ENCODE data around the gene TAF6L.
A peak's percentile ranks its signal among the peaks of the same experiment; 100 is the strongest.
"Not testable (repeated sequence)": the region's sequence is repeated elsewhere in the genome, so short reads cannot be mapped to it uniquely, and the experiment has no call there.

The TAF6L gene, protein sequence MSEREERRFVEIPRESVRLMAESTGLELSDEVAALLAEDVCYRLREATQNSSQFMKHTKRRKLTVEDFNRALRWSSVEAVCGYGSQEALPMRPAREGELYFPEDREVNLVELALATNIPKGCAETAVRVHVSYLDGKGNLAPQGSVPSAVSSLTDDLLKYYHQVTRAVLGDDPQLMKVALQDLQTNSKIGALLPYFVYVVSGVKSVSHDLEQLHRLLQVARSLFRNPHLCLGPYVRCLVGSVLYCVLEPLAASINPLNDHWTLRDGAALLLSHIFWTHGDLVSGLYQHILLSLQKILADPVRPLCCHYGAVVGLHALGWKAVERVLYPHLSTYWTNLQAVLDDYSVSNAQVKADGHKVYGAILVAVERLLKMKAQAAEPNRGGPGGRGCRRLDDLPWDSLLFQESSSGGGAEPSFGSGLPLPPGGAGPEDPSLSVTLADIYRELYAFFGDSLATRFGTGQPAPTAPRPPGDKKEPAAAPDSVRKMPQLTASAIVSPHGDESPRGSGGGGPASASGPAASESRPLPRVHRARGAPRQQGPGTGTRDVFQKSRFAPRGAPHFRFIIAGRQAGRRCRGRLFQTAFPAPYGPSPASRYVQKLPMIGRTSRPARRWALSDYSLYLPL

DNA sequence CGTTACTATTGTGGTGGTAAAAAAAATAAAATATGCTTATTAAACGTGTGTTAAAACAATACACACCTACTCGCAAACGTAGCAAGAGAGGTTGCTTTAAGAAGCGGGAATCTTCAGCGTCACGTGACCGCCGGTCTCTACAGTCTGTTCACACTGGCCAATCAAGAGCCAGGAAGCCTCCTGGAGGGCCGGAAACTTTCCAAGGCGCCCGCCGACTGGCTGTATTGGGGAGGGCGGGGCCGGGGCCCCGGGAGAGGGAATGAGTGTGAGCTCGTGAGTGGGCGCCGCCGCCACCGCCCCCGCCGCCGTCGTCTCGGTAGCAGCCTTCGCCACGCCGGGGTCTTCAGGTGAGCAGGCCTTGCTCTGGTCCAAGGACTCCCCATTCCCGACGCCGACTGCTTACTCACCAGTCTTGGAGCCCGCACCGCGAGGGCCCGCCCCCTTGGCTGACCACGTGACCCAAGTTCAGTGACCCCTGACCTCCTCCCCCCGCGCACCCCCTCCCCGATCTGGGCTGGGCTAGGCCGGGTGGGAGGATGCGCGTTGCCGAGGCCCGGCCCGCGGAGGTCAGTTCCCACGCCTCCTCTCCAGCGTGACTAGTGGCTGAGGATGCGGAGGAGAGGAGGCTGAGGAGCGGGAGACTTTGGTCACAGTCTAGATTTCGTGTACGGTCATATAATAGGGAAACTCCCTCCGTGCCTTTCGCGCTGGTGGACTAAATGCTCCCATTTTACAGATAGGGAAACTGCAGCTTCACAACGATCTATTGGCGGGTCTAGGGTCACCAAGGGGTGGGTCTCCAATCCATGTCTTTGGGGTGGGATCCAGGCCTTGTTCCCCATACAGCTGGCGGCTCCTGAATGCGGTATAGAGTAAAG lies at the start of gene TAF6L:
TAF6L (plus strand) TSS at position 253 of the 878 bp plus-strand sequence. CDS start 4,388 bp downstream, outside the sequence.
- peak; percentile 97 for DNase-seq

DNA sequence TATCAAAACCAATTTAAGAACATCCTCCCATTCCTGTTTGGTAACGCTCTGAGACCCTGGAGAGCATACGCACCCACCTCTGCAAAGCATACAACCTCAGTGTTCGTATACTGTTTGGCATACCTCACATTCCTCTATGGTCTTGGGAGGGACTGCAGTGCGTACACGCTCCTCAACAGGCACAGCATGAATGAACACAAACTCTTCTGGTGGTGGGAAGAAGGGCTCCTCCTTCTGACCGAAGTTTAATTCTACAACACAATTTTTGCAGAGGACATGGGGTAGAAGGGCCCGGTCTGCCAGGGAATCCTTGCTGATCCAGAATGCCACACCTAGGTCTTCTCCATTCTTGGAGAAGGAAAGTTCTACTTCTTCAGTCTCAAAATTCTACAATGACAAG lies 49.2 kb upstream of the TAF6L start:
- DNase-seq: no peak

DNA sequence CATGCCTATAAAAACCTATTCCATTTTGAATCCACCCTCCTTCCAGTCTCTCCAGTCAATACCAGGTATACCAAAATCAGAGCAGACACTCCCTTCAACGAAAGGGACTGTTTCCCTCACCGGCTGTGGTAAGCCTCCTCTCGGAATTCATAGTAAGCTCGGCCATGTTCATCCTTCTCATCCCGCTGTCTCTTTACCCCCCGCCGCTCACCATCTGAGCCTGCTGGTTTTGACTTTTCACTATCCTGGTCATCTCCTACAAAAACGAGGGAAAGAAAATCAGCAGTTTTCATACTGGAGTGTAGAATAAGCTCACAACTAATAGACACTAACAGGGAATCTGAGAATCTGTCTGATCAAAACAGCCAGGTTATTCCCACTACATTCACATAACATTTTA lies 47.0 kb upstream of the TAF6L start:
- no peak for DNase-seq

DNA sequence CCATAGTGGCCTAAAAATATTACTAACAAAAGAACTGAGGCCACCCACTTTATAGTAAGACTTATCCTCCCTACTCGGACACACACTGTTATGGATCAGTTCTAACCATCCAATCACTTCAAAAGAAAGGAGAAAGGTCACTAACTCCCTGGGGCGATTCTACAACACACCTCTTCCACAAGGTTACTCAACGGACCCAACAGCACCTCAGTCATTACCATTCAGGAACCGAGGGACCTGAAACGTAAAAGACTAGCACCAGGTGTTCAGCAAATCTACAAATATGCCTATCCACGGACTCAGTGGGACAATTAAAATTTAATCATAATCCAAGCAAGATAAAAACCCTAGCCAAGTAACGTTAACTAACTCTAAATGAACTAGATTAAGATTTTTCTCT lies 45.5 kb upstream of the TAF6L start:
- no peak for DNase-seq

DNA sequence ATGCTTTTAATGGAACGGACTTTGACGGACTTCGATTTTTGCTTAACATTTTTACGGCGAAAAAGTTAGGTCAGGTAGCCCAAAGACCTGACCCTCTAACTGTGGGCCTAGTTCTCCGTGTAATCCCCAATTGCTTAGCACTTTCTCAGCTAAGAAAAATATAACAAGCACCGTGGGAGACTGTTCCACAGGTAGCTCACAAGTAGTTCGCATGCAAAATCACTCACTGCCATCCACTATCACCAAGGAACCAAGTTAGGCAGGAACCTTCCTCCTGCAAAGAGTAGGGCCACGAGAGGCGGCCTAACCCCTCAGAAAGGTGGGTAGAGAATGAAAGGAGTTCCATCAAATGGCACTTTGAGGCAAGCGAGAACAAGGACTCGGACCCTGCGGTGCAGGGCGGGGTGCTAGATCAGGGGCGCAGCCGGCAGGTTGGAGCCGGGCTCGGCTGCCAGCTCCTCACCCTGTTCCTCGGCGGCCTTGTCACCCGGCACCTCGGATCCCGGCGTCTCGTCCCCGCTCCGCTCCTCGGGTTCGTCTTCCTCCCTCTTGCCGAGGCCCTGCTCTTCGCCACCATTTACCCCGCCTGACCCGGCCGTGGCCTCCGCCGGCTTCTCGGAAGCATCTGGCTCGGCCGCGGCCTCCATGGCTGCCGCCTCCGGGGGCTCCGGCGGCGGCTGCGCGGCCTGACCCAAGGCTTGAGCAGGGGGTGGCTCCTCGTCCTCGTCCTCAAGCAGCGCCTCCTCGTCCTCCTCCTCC lies 44.9 kb upstream of the TAF6L start:
- DNase-seq: no peak

DNA sequence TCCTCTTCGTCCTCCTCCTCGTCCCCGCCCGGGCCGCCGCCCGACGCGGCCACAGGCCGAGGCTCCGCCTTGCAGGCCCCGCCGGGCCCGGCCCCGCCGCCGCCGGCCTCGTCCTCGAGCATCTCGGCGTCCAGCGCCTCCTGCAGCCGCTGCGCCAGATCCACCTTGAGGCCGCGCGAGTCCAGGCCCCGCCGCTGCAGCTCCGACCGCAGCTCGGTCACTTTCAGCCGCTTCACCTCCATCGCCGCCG lies 44.4 kb upstream of the TAF6L start:
- DNase-seq: no peak

DNA sequence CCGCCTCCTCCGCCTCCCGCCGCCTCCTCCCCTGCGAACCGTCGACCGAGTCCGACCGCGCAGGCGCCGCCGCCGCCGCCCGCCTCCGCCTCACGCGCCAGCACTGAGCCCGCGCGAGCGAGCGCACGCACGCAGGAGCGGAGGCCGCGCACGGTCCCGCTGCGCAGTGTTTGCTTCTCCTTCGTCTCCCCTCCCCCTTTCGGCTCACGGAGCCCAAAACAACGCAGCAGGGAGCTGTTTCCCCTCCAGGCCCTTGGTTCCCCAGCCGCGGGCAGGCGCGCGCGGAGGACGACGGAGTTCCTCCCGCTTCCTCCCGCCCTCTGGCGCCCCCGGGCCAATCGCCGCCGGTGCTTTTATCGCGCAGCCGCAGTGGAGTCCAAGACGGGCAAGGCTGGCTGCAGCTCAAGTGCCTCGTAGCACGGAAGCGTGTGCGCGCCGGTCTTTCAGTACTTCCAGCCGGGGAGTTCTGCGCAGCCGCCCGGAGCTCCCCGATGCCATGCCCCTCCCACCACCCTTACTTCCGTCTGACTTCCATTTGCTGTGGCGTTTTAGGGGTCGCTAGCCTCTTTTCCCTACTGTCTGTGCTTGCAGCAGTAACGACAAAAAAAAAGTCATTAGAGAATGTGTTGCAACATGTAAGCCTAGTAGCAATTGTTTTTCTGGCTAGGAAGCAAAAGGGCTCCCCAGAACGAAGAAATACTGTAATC lies 43.9 kb upstream of the TAF6L start, which contains the start of gene HNRNPUL2:
HNRNPUL2 (minus strand) TSS at position 293 of the 707 bp plus-strand sequence. CDS start 301 bp downstream, outside the sequence.
- DNase-seq: peak; percentile 99

DNA sequence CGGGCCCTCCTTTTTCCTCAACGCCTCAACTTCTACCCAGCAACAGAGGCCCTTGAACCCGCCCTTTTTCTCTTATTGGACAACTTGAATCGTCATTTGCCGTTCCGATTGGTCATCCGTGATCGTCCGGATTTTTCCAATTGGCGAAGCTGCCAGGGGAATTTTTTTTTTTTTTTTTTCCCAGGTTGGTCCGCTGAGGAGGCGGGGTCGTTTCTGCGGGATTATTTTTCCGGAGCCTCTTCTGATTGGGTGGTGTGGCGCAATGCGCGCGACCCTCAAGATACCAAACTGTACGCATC lies 43.4 kb upstream of the TAF6L start:
- DNase-seq: peak; percentile 95

DNA sequence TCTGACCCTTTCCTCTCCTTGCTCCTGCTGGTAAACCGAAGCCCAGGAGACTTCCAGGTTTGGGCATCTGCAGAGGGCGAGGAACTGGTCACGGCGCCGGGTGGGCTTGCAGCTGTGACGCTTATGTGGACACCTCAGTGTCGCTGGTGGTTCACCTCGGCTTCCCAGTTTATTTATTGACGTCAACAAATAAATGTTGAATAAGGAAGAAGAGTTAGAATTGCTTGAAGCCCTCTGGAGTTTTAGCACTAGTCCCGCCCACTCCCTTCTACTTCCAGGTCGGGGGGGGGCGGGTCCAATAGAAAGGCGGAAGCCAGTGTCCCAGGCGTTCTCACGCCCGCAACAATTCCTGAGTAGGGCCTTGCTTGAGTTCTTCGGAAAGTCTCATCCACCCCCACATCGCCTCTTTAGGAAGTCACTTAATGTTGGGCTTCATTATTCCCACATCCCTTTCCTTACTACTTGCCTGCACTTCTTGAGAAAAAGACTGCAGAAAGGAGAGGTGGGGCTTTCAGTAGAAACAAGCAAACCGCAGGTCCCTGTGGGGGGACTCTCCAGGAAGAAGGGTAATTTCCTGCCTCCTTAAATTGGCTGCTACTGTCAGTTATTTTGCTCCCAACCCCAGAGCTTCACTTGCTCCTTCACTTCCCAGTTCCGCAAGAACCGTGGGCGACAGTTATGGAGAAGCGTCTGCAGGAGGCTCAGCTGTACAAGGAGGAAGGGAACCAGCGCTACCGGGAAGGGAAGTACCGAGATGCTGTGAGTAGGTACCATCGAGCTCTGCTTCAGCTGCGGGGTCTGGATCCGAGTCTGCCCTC lies 42.8 kb upstream of the TAF6L start, which contains the start of gene TTC9C:
TTC9C (plus strand) TSS at position 316 of the 818 bp plus-strand sequence; CDS start at position 679, 363 bp downstream.
- peak; percentile 88 for DNase-seq

DNA sequence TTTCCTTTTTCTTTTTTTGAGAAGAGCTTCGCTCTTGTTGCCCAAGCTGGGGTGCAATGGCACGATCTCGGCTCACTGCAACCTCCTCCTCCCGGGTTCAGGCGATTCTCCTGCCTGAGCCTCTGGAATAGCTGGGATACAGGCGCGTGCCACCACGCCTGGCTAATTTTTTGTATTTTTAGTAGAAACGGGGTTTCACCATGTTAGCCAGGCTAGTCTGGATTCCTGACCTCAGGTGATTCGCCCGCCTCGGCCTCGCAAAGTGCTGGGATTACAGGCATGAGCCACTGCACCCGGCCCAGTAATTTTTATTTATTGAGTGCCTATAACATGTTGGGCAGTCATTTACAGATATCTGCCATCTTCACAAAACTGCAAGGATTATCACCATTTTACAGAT lies 41.1 kb upstream of the TAF6L start:
- not testable (repeated sequence) for DNase-seq

DNA sequence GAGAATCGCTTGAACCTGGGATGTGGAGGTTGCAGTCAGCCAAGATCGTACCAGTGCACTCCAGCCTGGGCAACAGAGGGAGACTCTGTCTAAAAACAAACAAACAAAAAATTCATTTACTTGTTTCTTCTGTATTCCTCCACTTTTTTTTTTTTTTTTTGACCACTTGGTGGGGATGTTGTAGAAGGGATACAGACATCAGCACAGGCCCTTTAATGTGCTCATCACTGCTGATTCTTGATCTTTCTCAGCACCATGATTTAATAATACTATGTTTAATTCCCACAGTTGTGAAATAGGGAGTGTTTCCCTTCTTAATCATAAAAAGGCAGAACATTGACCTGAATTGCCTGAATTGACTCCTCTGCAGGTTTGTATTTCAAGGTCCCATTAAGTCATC lies 38.4 kb upstream of the TAF6L start:
- DNase-seq: no peak

DNA sequence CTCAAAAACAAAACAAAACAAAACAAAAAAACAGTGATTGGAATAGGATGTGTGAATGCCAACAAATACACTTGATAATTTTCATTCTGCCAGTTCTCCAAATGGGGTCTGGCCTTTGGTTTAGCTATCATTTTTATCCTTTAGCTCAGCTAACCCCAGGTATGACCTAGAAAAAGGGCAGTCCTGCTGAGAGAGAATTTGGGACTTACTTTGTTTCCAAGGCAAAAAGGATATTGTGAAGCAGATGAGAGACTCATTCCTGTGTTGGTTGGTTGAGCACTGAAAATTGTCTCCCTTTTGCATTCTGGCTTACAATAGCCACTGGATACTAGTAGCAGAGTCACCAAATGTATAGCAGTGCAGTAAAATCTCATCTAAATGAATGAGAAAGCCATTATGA lies 34.0 kb upstream of the TAF6L start:
- no peak for DNase-seq

DNA sequence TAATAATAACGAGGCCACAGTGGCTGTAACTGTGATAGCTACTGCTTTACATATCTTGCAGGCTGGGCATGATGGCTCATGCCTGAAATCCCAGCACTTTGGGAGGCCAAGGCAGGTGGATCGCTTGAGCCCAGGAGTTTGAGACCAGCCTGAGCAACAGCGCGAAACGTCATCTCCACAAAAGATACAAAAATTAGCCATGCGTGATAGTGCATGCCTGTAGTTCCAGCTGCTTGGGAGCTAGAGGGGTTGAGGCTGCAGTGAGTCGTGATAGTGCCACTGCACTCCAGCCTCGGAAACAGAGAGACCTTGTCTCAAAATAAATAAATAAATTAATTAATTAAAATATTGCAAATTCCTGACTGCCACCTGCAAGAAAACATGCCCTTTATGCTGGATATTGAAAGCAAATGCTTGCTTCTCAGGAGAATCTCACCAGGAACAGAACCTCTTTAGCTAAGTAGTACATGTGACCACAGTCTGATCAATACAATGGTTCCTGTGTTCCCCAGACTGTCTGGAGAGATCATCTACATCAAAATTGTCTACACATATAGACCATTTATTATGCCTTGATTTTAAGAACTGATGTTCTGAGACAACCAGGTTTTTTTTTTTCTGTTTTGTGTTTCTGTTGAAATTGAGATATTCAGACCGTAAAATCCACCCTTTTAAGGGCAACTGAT lies 23.6 kb upstream of the TAF6L start:
- DNase-seq: no peak

DNA sequence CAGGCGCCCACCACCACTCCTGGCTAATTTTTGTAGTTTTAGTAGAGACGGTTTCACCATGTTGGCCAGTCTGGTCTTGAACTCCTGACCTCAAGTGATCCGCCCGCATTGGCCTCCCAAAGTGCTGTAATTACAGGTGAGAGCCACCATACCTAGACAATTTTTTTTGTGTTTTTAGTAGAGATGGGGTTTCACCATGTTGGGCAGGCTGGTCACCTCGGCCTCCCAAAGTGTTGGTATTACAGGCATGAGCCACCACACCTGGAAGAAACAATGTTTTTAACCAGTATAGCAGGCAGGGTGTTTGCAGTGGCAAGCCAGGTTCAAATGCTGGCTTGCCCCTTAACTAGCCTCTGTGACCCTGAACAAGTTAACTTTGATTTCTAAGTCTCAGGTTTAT lies 21.3 kb upstream of the TAF6L start:
- DNase-seq: not testable (repeated sequence)

DNA sequence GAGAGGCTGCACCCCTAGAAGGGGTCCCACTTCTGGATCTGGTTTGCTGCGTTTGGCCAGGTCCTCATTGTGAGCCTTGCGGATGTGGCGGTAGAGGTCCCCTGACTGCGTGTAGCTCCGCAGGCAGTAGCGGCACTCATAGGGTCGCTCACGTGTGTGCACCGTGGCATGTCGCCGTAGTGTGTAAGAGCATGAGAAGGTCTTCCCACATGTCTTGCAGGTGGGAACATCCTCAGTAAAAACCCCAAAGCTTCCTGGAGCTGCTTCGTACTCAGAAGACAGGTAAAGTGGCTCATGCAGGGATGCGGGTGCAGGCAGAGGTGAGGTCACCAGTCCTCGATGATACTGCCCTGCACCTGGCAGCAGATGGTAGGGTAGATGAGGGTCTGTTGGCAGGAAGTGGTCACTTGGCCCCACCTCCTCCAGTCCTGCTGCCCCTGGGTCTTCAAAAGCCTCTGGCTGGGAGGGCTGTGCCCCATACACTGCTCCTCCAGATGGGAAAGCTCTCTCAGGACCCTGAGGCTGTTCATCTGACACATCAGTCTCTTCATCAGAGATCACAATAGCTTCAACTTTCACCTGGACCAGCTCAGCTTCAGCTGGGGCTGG lies 18.9 kb upstream of the TAF6L start:
- no peak for DNase-seq

DNA sequence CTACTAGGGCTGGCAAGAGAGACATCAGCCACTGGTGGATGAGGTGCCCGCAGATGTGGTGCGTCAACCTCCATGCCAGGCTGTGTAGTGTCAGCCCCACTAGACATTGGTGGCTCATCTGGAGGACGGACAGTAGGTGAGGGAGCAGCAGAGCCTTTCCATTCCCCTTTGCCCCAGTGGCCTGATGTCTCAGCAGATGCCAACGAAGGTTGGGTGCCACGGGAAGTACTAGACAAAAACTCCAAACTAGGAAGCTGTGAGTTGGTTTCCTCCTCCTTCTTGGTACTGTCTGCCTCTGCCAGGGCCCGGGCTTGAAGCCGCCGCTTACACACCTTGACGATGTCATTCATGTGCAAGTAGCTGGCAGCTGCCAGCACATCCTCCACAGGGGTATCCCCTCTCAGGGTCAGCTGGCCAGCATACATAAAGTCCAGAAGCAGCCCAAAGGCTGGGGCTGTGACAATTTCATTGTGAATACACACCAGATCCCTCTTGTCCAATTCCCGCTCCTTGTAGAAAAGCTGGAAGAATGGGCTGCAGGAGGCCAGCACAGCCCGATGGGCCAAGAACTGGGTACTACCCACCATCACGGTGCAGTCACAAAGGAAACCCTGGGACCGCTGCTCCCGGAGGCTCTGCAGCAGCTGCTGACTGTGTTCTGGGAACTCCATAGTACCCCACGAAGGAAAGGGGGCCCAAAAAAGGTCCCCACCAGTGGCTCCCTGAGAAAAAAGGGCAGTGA lies 18.0 kb upstream of the TAF6L start:
- DNase-seq: no peak

DNA sequence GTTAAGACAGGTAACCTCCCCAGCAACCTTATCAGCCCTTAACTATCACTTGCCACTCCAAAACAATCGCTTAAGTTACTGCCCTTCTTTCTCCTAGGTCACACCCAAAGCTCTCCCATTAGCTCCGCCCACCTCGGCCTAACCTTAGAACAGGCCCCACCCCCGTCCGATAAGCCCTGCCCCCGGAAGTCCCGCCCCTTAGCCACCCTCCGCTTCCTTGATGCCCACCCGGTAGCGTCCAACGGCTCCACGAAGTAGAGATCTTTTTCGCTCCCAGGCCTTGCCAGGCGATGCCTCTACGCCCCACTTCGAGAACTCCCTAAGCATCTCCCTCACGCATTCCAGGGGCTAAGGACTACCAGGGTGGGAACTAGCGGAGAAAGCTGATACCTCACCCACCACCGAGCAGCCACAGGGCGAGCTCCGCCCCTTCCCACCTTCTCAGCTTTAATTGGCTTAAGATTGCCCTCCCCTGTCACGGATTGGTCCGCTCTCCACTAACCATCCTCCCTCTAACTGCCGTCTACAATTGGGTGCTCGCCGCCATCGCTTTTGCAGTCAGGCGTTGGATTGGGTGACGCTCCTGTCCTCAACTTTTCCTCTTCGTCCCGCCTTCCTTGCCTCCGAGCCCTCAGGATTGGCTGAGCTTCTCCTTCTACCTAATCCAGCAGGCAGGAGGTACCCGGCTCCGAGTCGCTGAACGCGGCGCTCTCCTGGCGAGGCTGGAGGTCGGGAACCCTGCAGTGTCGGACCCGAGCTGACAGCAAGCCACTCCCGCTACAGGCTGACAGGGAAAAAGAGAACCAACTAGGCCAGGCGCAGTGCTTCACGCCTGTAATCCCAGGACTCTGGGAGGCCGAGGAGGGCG lies 17.2 kb upstream of the TAF6L start, which contains the start of gene ZBTB3:
ZBTB3 (minus strand) TSS at position 425 of the 868 bp plus-strand sequence. CDS start 496 bp downstream, outside the sequence.
- DNase-seq: peak; percentile 99

DNA sequence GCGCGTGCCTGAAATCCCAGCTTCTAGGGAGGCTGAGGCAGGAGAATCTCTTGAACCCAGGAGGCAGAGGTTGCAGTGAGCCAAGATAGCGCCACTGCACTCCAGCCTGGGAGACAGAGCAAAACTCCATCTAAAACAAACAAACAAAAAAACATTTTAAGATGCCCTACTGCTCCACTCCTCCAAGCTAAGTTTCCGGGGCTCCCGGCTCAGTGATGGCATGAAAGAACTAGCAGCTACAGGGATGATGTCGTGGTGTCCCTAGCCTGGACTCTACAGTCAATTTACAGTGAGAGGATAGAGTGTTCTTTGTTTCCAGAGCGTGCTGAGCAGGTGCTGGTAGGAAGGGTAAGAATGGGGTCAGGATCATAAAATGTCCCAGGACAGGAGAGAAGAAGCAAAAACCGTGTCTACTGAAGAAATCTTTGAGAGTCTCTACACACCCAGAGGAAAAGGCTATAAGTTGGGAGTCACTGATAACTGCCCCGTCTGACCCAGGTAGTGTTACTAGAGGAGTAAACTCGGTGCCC lies 16.0 kb upstream of the TAF6L start:
- no peak for DNase-seq

All from activated CD4-positive, alpha-beta T cell treated with anti-CD3 and anti-CD28 coated beads, Interleukin-2, Interleukin-6, amounts not matched to agents 100 ng/mL and 50 ng/mL, durations not matched to agents 16 hours and 8 hours (primary cell).